Measurements from ENCODE around the gene METTL25. TPM values are rescaled to one million over a fixed set of nuclear protein-coding genes. Genes with fewer than 3 reads are reported as not detected.

METTL25 gene
- 1 to 10 TPM; 5.0 to 5.3 TPM for total RNA-seq

GRCh38 chr12:82358200-82359114, at the start of gene METTL25, which contains the start of gene CCDC59:
TSS of gene METTL25 (plus strand) at chr12:82358529. CDS start at chr12:82358566, 37 bp downstream.
TSS of gene CCDC59 (minus strand) at chr12:82358387. CDS start at chr12:82358376, 11 bp downstream.
- peak within 1 kb of the TSS; percentile 99 for H3K27ac Mint-ChIP-seq
- peak within 1 kb of the TSS; percentile 98 for H3K4me3 Mint-ChIP-seq
- H3K36me3 Mint-ChIP-seq (ENCODE audit: low read depth), result peaks cover 47% of the 10 kb centered on the region
- ATAC-seq (peak; percentile 96), DNase-seq (peak; percentile 98)
- peaks cover 44% of the 10 kb centered on the region for H3K4me1 Mint-ChIP-seq
- peaks cover 3% of the 10 kb centered on the region for H3K9me3 Mint-ChIP-seq (ENCODE audit: low read depth)
- CTCF ChIA-PET, result interaction anchor here (0.5 to 1.2 kb wide), 13 partner anchors 9 to 641 kb away, joined by 3 to 6 read pairs (median 3); partner anchors contain the start of gene TMTC2
- no peaks in the 10 kb centered on the region for H3K27me3 Mint-ChIP-seq
- POLR2A ChIA-PET, result no interaction called here
- intact Hi-C loops (cut with DNase I, micrococcal nuclease), result loop anchor here (1.0 to 2.0 kb wide), 4 partner anchors 328 to 714 kb away; partner anchors contain the start of gene TMTC2 (in 2 of the 2)

- H3K4me3 Mint-ChIP-seq, result no peak overlapping the region
- intact Hi-C loops (cut with DNase I, micrococcal nuclease), result no loop called here
- CTCF ChIA-PET, result no interaction called here
- ATAC-seq, result no peak
- H3K4me1 Mint-ChIP-seq, result no peaks in the 10 kb centered on the region
- H3K27me3 Mint-ChIP-seq, result no peaks in the 10 kb centered on the region
- DNase-seq, result no peak
- no peak overlapping the region for H3K27ac Mint-ChIP-seq
- H3K36me3 Mint-ChIP-seq (ENCODE audit: low read depth), result no peaks in the 10 kb centered on the region
- peaks cover 2% of the 10 kb centered on the region for H3K9me3 Mint-ChIP-seq (ENCODE audit: low read depth)
- POLR2A ChIA-PET, result no interaction called here
Measured at GRCh38 chr12:82314406-82314892, 43.9 kb upstream of the METTL25 start.

GRCh38 chr12:82319276-82319675, 39.1 kb upstream of the METTL25 start:
- no peak for ATAC-seq
- peaks cover 9% of the 10 kb centered on the region for H3K27me3 Mint-ChIP-seq
- POLR2A ChIA-PET, result no interaction called here

GRCh38 chr12:82325540-82326336, 32.6 kb upstream of the METTL25 start:
- intact Hi-C loops (cut with DNase I, micrococcal nuclease), result no loop called here
- Mint-ChIP-seq H3K27ac (no peak overlapping the region), H3K9me3 (ENCODE audit: low read depth) (no peaks in the 10 kb centered on the region)

More at GRCh38 chr12:82319276-82319675, 39.1 kb upstream of the METTL25 start:
- intact Hi-C loops (cut with DNase I, micrococcal nuclease), result no loop called here
- CTCF ChIA-PET, result no interaction called here
- DNase-seq, result no peak
- no peak overlapping the region for H3K4me3 Mint-ChIP-seq
- H3K9me3 Mint-ChIP-seq (ENCODE audit: low read depth), result no peaks in the 10 kb centered on the region
- H3K4me1 Mint-ChIP-seq, result no peaks in the 10 kb centered on the region
- H3K27ac Mint-ChIP-seq, result no peak overlapping the region
- no peaks in the 10 kb centered on the region for H3K36me3 Mint-ChIP-seq (ENCODE audit: low read depth)

GRCh38 chr12:82326905-82327503, 31.3 kb upstream of the METTL25 start:
- intact Hi-C loops (cut with DNase I, micrococcal nuclease), result loop anchor here (1.0 kb wide), 1 partner anchor 683 kb away; no protein-coding TSS in a partner anchor
- ATAC-seq (no peak), DNase-seq (no peak)
- H3K4me3 Mint-ChIP-seq, result no peak overlapping the region
- POLR2A ChIA-PET, result no interaction called here
- H3K36me3 Mint-ChIP-seq (ENCODE audit: low read depth), result no peaks in the 10 kb centered on the region
- no peak overlapping the region for H3K27ac Mint-ChIP-seq
- H3K4me1 Mint-ChIP-seq, result no peaks in the 10 kb centered on the region
- H3K9me3 Mint-ChIP-seq (ENCODE audit: low read depth), result no peaks in the 10 kb centered on the region
- peaks cover 3% of the 10 kb centered on the region for H3K27me3 Mint-ChIP-seq
- CTCF ChIA-PET, result interaction anchor here (1.2 kb wide), 2 partner anchors 27 to 251 kb away, joined by 3 read pairs; no protein-coding TSS in a partner anchor

More at GRCh38 chr12:82325540-82326336, 32.6 kb upstream of the METTL25 start:
- CTCF ChIA-PET, result interaction anchor here (1.2 kb wide), 1 partner anchor 28 kb away, joined by 3 read pairs; no protein-coding TSS in a partner anchor
- peaks cover 9% of the 10 kb centered on the region for H3K27me3 Mint-ChIP-seq
- H3K36me3 Mint-ChIP-seq (ENCODE audit: low read depth), result no peaks in the 10 kb centered on the region
- no peak overlapping the region for H3K4me3 Mint-ChIP-seq
- no peak for ATAC-seq
- POLR2A ChIA-PET, result no interaction called here
- DNase-seq, result no peak
- no peaks in the 10 kb centered on the region for H3K4me1 Mint-ChIP-seq

- Mint-ChIP-seq H3K27me3 (peaks cover 3% of the 10 kb centered on the region), H3K9me3 (ENCODE audit: low read depth) (no peaks in the 10 kb centered on the region), H3K4me3 (no peak overlapping the region), H3K4me1 (no peaks in the 10 kb centered on the region), H3K27ac (no peak overlapping the region), H3K36me3 (ENCODE audit: low read depth) (no peaks in the 10 kb centered on the region)
- ChIA-PET CTCF (interaction anchor here (1.2 kb wide), 1 partner anchor 252 kb away, joined by 3 read pairs; no protein-coding TSS in a partner anchor), POLR2A (no interaction called here)
- intact Hi-C loops (cut with DNase I, micrococcal nuclease), result loop anchor here (1.0 kb wide), 1 partner anchor 684 kb away; no protein-coding TSS in a partner anchor
- DNase-seq (no peak), ATAC-seq (no peak)
Measured at GRCh38 chr12:82327861-82328260, 30.5 kb upstream of the METTL25 start.

GRCh38 chr12:82329508-82329907, 28.8 kb upstream of the METTL25 start:
- ChIA-PET POLR2A (no interaction called here), CTCF (no interaction called here)
- H3K9me3 Mint-ChIP-seq (ENCODE audit: low read depth), result no peaks in the 10 kb centered on the region
- ATAC-seq, result no peak
- no peaks in the 10 kb centered on the region for H3K36me3 Mint-ChIP-seq (ENCODE audit: low read depth)
- intact Hi-C loops (cut with DNase I, micrococcal nuclease), result no loop called here
- no peak overlapping the region for H3K27ac Mint-ChIP-seq
- no peaks in the 10 kb centered on the region for H3K4me1 Mint-ChIP-seq
- H3K4me3 Mint-ChIP-seq, result no peak overlapping the region
- H3K27me3 Mint-ChIP-seq, result peaks cover 2% of the 10 kb centered on the region
- DNase-seq, result no peak

GRCh38 chr12:82350161-82350560, 8.2 kb upstream of the METTL25 start:
- no peak for ATAC-seq
- H3K27me3 Mint-ChIP-seq, result no peaks in the 10 kb centered on the region
- CTCF ChIA-PET, result no interaction called here
- POLR2A ChIA-PET, result no interaction called here
- no peak overlapping the region for H3K4me3 Mint-ChIP-seq
- intact Hi-C loops (cut with DNase I, micrococcal nuclease), result no loop called here
- H3K36me3 Mint-ChIP-seq (ENCODE audit: low read depth), result peaks cover 26% of the 10 kb centered on the region
- H3K9me3 Mint-ChIP-seq (ENCODE audit: low read depth), result no peaks in the 10 kb centered on the region
- H3K27ac Mint-ChIP-seq, result no peak overlapping the region
- DNase-seq, result no peak
- H3K4me1 Mint-ChIP-seq, result peaks cover 6% of the 10 kb centered on the region

- no peaks in the 10 kb centered on the region for H3K27me3 Mint-ChIP-seq
- ChIA-PET CTCF (interaction anchor here (0.9 kb wide), 1 partner anchor 16 kb away, joined by 3 read pairs; no protein-coding TSS in a partner anchor), POLR2A (no interaction called here)
- peaks cover 18% of the 10 kb centered on the region for H3K4me1 Mint-ChIP-seq
- no peak overlapping the region for H3K27ac Mint-ChIP-seq
- peaks cover 38% of the 10 kb centered on the region for H3K36me3 Mint-ChIP-seq (ENCODE audit: low read depth)
- no peaks in the 10 kb centered on the region for H3K9me3 Mint-ChIP-seq (ENCODE audit: low read depth)
- intact Hi-C loops (cut with DNase I, micrococcal nuclease), result no loop called here
- ATAC-seq, result no peak
- DNase-seq, result no peak
- H3K4me3 Mint-ChIP-seq, result no peak overlapping the region
Measured at GRCh38 chr12:82351390-82351789, 6.9 kb upstream of the METTL25 start.

- DNase-seq, result no peak
- POLR2A ChIA-PET, result no interaction called here
- peaks cover 51% of the 10 kb centered on the region for H3K36me3 Mint-ChIP-seq (ENCODE audit: low read depth)
Measured at GRCh38 chr12:82357340-82357739, 989 bp upstream of the METTL25 start.

GRCh38 chr12:82357845-82358199, 507 bp upstream of the METTL25 start:
- Mint-ChIP-seq H3K9me3 (ENCODE audit: low read depth) (peaks cover 3% of the 10 kb centered on the region), H3K36me3 (ENCODE audit: low read depth) (peaks cover 51% of the 10 kb centered on the region), H3K27me3 (no peaks in the 10 kb centered on the region), H3K4me1 (peaks cover 44% of the 10 kb centered on the region), H3K27ac (peak overlapping the region; percentile 99), H3K4me3 (peak overlapping the region; percentile 98)
- CTCF ChIA-PET, result interaction anchor here (0.6 to 1.3 kb wide), 12 partner anchors 8 to 640 kb away, joined by 3 to 6 read pairs (median 3); partner anchors contain the start of gene TMTC2
- POLR2A ChIA-PET, result no interaction called here
- no peak for ATAC-seq
- intact Hi-C loops (cut with DNase I, micrococcal nuclease), result loop anchor here (1.0 to 2.0 kb wide), 4 partner anchors 328 to 714 kb away; partner anchors contain the start of gene TMTC2 (in 2 of the 2)
- no peak for DNase-seq

More at GRCh38 chr12:82357340-82357739, 989 bp upstream of the METTL25 start:
- intact Hi-C loops (cut with DNase I, micrococcal nuclease), result no loop called here
- Mint-ChIP-seq H3K4me3 (peak overlapping the region; percentile 98), H3K9me3 (ENCODE audit: low read depth) (peaks cover 3% of the 10 kb centered on the region), H3K27ac (peak overlapping the region; percentile 99), H3K27me3 (no peaks in the 10 kb centered on the region), H3K4me1 (peaks cover 44% of the 10 kb centered on the region)
- ATAC-seq, result no peak
- CTCF ChIA-PET, result interaction anchor here (1.1 to 1.3 kb wide), 2 partner anchors 8 to 25 kb away, joined by 3 read pairs; no protein-coding TSS in a partner anchor

All from activated CD4-positive, alpha-beta T cell treated with anti-CD3 and anti-CD28 coated beads for 36 hours (primary cell).